Glutamatergic neuron (in vitro differentiated cells): ENCODE results near the gene DDX20. TPM values are rescaled to one million over a fixed set of nuclear protein-coding genes. Genes with fewer than 3 reads are reported as not detected.

Experiments used
- DNase-seq: peaks from one replicate; pipeline ENCODE4 v3.0.0; 2022
- H3K27ac Mint-ChIP-seq: one replicate; pipeline ENCODE4 v1.8.0; 2020; ENCODE audit warnings: mild to moderate bottlenecking, mixed read lengths, inconsistent platforms; ENCODE audit not compliant: unreplicated experiment
- H3K27me3 Mint-ChIP-seq: one replicate; pipeline ENCODE4 v1.8.0; 2020; ENCODE audit warnings: mild to moderate bottlenecking, moderate library complexity, mixed read lengths, inconsistent platforms; ENCODE audit not compliant: unreplicated experiment
- H3K36me3 Mint-ChIP-seq: one replicate; pipeline ENCODE4 v1.8.0; 2020; ENCODE audit warnings: mild to moderate bottlenecking, mixed read lengths, inconsistent platforms; ENCODE audit not compliant: unreplicated experiment
- H3K4me1 Mint-ChIP-seq: one replicate; pipeline ENCODE4 v1.8.0; 2020; ENCODE audit warnings: mild to moderate bottlenecking, low read depth, mixed read lengths, inconsistent platforms; ENCODE audit not compliant: unreplicated experiment
- H3K4me3 Mint-ChIP-seq: one replicate; pipeline ENCODE4 v1.8.0; 2020; ENCODE audit warnings: mild to moderate bottlenecking, mixed read lengths, inconsistent platforms; ENCODE audit not compliant: unreplicated experiment
- H3K9me3 Mint-ChIP-seq: one replicate; pipeline ENCODE4 v1.8.0; 2020; ENCODE audit warnings: mild to moderate bottlenecking, moderate library complexity, mixed read lengths, inconsistent platforms; ENCODE audit not compliant: unreplicated experiment
- CTCF ChIP-seq: fragments of 200-600 bp; sonication (generic); IDR thresholded peaks from one replicate; pipeline ENCODE4 v1.5.0; 2021; ENCODE audit not compliant: partially characterized antibody, unreplicated experiment
- total RNA-seq: library from RNA; stranded (reverse); fragmentation: NEBNext Ultra II Directional; extraction: Animal tissue kit (Norgen Biotek cat#: 25700); gene quantifications from one replicate; pipeline ENCODE4 v1.2.1, GENCODE V29; 2021; ENCODE audit not compliant: unreplicated experiment

DDX20 gene
- total RNA-seq, 1 donor from 2014 or later, result 17.3 TPM

- H3K4me3 Mint-ChIP-seq, result no peak overlapping the region
Measured at GRCh38 chr1:111735858-111736544, 19.7 kb upstream of the DDX20 start.

DNA sequence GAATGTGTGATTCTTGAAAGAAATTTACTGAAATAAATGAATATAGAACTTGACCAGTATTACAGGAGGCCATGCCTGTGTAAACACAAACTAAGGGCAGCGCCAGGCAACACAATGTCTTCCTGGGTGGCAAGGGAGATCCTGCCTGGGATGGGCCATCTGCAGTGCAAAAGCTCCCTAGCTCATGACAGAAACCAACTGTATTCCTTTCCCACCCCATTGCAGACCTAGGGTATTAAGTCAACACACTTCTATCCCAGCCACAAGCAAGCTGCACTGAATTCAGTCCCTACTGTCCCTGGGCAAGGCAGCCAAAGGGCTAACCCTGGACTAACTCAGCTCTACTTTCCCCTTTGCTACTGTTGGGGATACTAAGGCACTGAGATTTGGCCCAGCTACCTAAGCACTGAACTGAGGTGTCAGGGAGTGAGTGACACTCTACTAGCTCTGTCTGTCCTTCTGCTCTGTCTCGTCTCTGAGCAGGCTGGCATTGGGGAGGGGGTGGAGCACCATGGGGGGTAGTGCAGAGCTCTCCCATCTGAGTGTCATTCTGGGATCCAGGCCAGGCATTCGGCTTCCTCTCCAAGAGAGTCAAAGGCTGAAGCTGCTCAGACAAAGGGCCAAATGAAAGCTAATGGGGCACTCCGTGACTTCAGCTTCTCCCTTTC lies 19.0 kb upstream of the DDX20 start:
- H3K9me3 Mint-ChIP-seq, result peaks cover 32% of the 10 kb centered on the region
- no peak overlapping the region for H3K4me3 Mint-ChIP-seq

More at GRCh38 chr1:111735858-111736544, 19.7 kb upstream of the DDX20 start:
- Mint-ChIP-seq H3K4me1 (peaks cover 34% of the 10 kb centered on the region), H3K27me3 (peaks cover 38% of the 10 kb centered on the region), H3K9me3 (peaks cover 34% of the 10 kb centered on the region), H3K36me3 (peaks cover 14% of the 10 kb centered on the region), H3K27ac (no peak overlapping the region)
- no peak for TF ChIP-seq CTCF
- peak; percentile 88 for DNase-seq

DNA sequence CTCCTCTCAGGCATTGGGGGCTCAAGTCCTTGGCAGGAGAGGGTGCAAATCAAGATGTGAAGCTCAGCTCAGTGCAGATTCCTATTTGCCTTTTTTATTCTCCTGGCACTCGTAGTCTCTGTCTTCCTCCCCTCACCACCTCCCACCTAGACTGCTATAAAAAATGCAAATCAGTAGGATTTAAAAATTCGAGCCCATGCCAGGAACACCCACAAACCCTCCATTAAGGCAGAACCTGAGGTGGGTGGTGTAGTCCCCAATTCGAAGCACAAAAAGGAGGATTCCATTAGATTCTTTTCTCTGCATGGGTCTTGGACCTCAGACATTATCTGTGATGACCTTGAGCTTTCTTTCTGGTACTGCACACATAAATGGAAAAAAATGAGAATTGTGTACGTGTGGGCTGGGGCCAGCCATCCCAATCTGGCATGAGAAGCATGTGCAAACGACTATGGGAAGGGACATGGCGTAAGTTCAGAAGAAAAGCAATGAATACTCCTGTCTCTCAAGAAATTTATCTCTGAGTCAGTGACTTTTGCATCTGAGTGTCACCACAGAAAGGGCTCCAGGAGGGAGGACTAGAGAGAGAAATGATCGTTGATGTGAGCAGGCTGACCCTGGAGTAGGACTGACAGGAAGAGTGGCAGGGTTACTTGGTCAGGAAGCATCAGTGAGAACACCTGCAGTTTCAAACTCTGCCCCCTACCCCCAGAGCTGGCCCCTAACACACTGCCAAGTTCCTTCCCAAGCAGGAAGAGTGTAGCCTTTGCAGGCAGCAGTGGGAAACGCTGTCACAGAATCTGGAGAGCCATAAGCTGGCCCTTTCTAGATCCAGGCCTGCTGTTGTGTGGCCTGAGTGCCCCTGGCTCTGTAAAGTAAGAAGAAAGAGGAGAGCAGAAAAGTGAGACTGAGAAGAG lies 18.2 kb upstream of the DDX20 start:
- H3K9me3 Mint-ChIP-seq, result peaks cover 32% of the 10 kb centered on the region
- no peak overlapping the region for H3K4me3 Mint-ChIP-seq
- no peak overlapping the region for H3K27ac Mint-ChIP-seq
- peaks cover 31% of the 10 kb centered on the region for H3K4me1 Mint-ChIP-seq
- no peak for DNase-seq
- peaks cover 40% of the 10 kb centered on the region for H3K27me3 Mint-ChIP-seq
- no peak for TF ChIP-seq CTCF
- H3K36me3 Mint-ChIP-seq, result peaks cover 14% of the 10 kb centered on the region

More for the DNA sequence above, 19.0 kb upstream of the DDX20 start:
- H3K36me3 Mint-ChIP-seq, result peaks cover 14% of the 10 kb centered on the region
- peaks cover 40% of the 10 kb centered on the region for H3K27me3 Mint-ChIP-seq
- no peak overlapping the region for H3K27ac Mint-ChIP-seq
- no peak for DNase-seq
- H3K4me1 Mint-ChIP-seq, result peaks cover 38% of the 10 kb centered on the region
- TF ChIP-seq CTCF, result no peak

GRCh38 chr1:111738133-111738435 lies 17.6 kb upstream of the DDX20 start:
- Mint-ChIP-seq H3K4me3 (no peak overlapping the region), H3K27ac (no peak overlapping the region), H3K36me3 (peaks cover 8% of the 10 kb centered on the region), H3K9me3 (peaks cover 30% of the 10 kb centered on the region), H3K4me1 (peaks cover 24% of the 10 kb centered on the region), H3K27me3 (peaks cover 37% of the 10 kb centered on the region)
- no peak for DNase-seq
- no peak for TF ChIP-seq CTCF
